ENCODE measurements around the gene STK11IP.

GRCh38 chr2:219637842-219638185 lies 40.2 kb downstream of the STK11IP start:
- TF ChIP-seq SUZ12 (IDR thresholded peaks at IDR 0.05; ENCODE audit: extremely low read depth, insufficient read depth, insufficient read length) (no peak), YY1 (IDR thresholded peaks at IDR 0.05; ENCODE audit: insufficient read depth, insufficient read length) (no peak)

All from NT2/D1 (cell line).